Activated CD4-positive, alpha-beta T cell treated with anti-CD3 and anti-CD28 coated beads, Interleukin-2, amount 50 U/mL, for 16 hours (primary cell): ENCODE results near the gene MYO3B.
"Not testable (repeated sequence)": the region's sequence is repeated elsewhere in the genome, so short reads cannot be mapped to it uniquely, and the experiment has no call there.

Experiments
- DNase-seq: peaks from one replicate; pipeline ENCODE4 v3.0.0-alpha.2; 2020

Gene MYO3B

DNA sequence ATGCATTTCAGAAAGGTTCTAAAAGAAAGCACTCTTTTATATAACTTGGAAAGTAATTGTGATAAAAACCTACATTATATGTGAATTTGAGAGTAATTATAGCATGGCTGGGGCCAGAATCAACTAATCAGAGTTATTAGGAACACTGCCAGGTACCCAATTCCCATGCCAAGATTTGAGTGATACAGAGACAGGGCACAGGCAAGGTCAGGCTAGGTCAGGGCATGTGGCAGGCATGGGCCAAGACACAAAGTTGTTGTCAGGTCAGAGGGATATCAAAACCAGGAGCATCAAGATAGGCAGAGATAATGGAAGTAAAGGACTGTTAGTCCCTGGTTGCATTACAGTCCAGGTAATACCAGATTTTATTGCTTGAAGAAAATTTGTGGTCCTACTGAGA, 87.4 kb downstream of the MYO3B start:
- no peak for DNase-seq

DNA sequence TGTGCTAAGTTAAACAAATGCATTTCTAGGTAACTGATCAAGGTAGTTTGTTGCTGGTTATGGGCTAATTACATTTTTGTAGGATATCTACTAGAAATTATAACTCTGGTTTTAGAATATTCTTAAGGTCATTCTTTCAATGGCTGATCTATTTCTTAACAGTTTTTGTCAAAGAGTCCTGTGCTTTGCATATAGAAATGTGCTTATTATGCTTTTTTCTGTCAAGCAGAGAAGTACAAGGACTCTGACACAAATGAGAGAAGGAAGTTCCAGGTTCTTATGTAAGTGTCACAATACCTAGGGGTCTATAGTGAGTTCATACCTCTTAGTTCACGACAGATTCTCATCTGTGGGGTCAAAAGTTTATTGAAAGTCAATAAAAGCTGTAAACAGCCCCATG, 88.4 kb downstream of the MYO3B start:
- DNase-seq: no peak

GRCh38 chr2:170267071-170267470, 89.1 kb downstream of the MYO3B start:
- DNase-seq: no peak

DNA sequence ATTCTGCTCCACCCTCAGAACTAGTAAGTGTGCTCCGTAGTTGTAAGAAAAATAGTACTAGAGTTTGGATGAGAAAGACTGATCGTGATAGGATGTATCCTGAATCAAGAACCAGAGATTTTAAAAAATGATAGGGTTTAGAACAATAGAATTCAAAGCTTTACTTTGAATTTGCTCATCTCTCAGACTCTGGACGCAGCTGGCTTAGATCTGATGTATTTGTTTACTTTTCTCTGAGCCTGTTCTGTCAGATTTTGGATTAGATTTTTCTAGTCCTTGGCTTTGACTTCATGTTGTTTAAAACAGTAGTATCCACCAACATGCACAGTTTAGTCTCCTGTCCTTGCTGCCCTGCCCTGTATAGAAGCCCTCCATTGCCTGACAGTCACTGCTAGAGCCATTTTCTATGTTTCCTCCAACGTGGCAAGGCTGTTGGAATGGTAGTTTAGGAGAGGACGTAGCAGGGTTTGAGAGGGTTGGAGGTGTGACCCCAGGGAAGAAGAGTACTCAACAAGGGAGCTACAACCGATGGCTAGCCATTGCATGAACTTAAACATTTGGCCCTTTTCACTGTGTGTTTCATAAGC, 92.4 kb downstream of the MYO3B start:
- no peak for DNase-seq

DNA sequence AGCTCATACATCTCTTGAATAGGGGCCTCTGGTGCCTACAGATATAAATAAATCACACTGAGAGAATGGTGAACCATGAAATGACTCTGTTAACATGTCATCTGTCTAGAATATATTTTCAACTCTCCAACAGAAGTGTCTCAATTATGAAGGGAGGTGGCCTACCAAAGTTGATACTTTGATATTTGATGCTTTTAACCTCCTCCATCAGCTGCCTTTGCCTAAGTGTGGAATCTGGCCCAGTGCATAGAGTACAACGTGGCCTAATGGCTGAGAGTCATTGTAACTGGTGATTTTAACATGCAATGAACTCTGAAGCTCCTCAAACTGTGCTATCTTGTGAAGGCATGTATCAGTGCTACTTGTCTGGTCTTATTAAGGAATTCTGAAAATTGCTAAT, 93.4 kb downstream of the MYO3B start:
- no peak for DNase-seq

DNA sequence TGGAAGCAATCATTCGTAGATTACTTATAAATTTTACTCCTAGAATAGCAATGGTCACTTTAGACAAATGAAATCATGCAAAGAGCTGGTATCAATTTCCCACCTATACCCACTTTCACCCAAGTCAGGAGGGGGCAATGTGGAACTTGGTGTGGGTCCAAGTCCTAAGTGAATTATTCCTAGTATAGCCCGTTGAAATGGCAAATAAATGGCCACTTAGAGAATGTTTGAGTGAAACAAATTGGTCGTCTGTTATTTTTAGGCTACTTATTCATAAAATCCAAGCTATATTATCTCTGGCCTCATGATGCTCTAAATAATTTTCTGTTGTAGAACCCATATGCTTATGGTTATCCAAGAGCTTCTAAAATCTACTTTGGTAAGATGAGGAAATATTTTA, 98.1 kb downstream of the MYO3B start:
- no peak for DNase-seq

DNA sequence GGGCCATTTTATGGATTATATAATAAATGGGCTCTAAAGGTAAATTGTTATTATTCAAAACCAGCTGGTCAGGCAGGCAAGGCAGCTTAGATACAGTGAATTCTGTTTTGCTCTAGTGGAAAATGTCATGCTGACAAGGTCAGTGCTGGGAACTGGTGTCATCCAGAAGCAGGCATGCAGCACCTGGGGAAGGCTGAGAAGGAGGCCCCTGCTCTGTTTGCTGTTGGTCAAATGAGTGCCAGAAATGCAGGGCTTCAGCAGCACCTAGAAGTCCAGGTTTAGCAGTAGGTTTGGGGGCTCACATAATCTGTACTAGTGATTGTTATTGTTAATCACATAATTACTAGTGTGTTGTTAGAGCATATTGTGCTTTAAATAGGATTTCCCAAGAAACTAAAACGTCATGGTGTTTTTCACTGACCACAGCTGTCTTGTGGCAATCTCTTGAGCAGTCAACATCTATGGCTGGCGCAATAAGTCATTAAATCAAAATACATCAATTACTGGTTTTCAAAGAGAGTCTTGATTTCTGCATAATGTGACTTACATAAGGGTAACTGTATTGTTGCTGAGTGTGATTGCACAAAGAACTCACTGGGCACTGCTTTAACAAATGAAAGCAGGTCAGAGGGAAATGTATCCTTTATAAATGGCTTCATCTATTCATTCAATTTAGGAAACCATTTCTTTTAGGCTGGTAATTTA, 99.1 kb downstream of the MYO3B start:
- no peak for DNase-seq

GRCh38 chr2:170277951-170278350, 100.0 kb downstream of the MYO3B start:
- no peak for DNase-seq

- DNase-seq: not testable (repeated sequence)
Measured at GRCh38 chr2:170279615-170280014, 101.7 kb downstream of the MYO3B start.

GRCh38 chr2:170282851-170283250, 104.9 kb downstream of the MYO3B start:
- DNase-seq: no peak

DNA sequence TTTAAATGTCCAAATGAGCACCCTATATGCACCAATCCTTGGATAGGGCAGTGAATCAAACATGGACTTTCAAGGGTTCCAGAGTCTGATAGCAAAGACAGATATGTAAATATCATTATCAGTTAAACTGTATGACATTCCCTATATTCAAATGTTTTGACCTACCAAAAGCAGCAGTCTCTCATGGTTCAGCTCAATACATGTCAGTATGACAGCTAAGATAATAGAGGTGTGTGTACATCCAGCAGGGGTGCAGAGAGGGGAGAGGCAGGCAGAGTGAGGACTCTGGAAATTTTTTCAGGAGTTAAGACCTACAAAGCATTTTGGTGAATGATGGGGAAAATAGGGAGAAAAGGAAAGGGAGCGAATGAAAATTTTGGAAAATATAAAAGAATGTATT, 106.3 kb downstream of the MYO3B start:
- DNase-seq: no peak

DNA sequence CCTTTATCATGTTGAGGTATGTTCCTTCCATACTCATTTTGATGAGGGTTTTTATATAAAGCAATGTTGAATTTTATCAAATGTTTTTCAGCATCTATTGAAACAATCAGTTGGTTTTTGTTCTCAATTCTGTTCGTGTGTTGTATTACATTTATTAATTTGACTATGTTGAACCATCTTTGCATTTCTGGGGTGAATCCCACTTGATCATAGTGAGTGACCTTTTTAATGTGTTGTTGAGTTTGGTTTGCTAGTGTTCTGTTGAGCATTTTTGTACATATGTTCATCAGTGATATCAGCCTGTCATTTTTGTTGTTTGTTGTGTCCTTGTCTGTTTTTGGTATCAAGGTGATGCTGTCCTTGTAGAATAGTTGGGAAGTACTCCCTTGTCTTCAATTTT, 110.9 kb downstream of the MYO3B start:
- DNase-seq: no peak

- no peak for DNase-seq
Measured at GRCh38 chr2:170291474-170291873, 113.5 kb downstream of the MYO3B start.

DNA sequence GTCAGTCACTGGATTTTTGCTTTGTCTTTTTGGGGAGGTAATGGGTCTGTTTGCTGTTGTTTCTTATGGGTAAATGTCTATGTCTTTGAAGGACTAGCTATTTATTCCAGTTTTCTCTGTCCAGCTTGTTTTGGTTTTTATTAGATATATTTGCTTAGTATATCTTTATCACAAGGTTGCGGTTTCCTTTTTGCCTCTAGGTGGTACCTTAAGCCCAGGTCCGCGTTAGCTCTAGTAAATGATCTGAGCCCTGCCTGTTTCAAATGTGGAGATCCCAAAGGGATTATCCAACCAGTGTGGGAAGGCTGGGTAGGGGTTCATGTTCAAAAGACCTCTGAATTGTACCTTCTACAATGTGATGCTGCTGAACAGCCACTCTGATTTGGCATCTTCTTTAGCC, 114.5 kb downstream of the MYO3B start:
- DNase-seq: no peak

DNA sequence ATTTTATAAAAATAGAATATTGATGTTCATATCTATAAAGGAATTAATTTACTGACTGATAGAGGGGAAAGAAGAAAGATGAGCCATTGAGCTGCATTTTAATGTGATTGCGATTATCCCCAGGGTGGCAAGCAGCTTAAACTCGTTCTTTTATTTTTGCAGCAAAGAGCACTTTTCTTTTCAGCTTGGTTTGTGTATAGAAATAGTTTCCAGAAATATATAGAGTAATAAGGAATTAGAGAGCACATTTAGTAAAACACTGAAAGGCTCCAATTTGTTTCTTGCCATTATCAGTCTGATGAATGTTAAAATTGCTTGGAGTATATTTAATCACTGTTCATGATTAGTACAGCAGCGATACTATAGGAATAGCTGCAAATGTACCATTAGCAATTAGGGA, 119.5 kb downstream of the MYO3B start:
- no peak for DNase-seq

GRCh38 chr2:170298115-170298514, 120.2 kb downstream of the MYO3B start:
- DNase-seq: no peak

DNA sequence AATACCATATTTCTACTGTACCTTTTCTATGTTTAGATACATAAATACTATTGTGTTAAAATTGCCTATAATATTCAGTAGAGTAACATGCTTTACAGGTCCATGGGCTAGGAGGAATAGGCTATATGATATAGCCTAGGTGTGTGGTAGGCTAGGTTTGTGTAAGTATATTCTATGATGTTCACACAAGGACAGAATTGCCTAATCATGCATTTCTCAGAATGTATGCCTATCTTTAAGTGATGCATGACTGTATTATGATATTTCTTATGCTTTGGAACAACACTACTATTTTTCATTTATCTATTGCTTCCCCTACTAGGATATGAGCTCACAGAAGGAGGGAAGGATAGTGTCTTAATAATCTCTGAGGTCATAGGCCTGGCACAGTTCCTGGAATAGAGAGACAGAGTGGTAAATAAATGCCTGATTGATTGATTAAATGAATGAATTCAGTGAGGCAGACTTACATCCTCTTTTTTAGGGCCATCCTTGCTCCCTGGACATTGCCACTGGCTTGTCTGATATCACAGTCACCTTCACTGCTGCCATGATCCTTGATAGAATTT, 121.0 kb downstream of the MYO3B start:
- DNase-seq: no peak

GRCh38 chr2:170300993-170301392, 123.0 kb downstream of the MYO3B start:
- no peak for DNase-seq

DNA sequence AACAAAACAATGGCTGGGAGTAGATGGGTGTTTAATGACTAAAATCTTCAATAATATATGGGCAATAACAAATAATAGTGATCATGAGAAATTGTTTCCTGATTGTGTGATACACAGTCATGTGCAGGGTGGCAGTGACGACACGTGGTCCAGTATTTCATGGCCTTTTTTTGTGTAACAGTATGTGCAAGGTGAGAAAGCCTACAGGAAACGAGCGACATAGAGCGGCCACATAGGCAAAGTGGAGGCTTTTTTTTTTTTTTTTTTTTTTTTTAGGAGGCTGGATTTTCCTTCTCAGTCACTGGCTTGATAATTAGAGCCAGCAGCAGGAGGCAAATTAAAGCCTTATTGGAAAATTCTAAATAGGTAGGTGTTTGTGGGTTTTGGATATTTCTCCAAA, 123.7 kb downstream of the MYO3B start:
- no peak for DNase-seq

DNA sequence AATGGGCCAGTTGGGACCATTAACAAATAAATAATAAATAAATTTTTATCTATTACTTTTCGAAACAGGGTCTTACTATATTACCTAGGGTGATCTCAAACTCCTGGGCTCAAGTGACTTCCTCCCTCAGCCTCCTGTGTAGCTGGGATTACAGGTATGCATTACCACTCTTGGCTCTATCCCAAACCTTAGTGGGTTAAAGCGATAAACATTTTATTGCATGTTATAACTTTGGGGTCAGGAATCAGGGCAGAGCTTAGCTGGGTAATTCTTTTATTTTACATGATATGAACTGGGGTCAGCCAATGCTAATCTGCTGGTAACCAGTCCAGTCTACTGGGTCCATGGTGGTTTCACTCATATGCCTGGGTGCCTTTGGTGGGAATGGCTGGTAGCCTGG, 127.8 kb downstream of the MYO3B start:
- DNase-seq: no peak

- no peak for DNase-seq
Measured at GRCh38 chr2:170306293-170306873, 128.4 kb downstream of the MYO3B start.

DNA sequence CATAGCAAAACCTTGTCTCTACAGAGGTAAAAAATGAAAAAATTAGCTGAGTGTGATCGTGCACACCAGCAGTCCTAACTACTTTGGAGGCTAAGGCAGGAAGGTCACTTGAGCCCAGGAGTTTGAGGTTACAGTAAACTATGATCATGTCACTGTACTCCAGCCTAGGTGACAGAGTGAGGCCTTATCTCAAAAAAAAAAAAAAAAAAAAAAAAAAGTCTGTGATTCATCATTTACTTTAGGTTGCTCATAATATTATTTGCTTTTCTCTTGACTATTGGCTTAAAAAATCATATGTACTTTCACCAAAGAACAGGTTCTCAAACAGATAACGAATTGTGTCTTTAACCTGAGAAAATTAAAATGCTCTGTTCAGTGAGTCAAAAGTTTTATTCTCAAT, 129.1 kb downstream of the MYO3B start:
- DNase-seq: no peak

- DNase-seq: no peak
Measured at GRCh38 chr2:170307555-170308351, 129.8 kb downstream of the MYO3B start.
